Measurements from ENCODE around the gene MT1A.

Gene MT1A

GRCh38 chr16:56637814-56638750 is at the start of gene MT1A:
TSS of gene MT1A (plus strand) at chr16:56638666. CDS start at chr16:56638739, 73 bp downstream.
- Histone ChIP-seq H3K36me3 (ENCODE audit: insufficient read depth, low read length) (no peaks in the 10 kb centered on the region), H3K4me1 (ENCODE audit: insufficient read depth, low read length) (peaks cover 23% of the 10 kb centered on the region), H3K27me3 (ENCODE audit: control insufficient read depth in 1 of 2, insufficient read depth in 2 of 2, low read length in 2 of 2) (peaks cover 57 to 60% of the 10 kb centered on the region in 2 donors), H3K9ac (ENCODE audit: low read length) (no peak within 1 kb of the TSS), H3K9me3 (ENCODE audit: low read length) (no peaks in the 10 kb centered on the region), H3K4me3 (ENCODE audit: low read depth in 1 of 2, low read length in 2 of 2) (peak within 1 kb of the TSS; percentile 52 to 62), H3K27ac (ENCODE audit: low read depth, low read length) (no peak within 1 kb of the TSS)

GRCh38 chr16:56588781-56589140 is 49.7 kb upstream of the MT1A start:
- no peak overlapping the region for H3K4me3 ChIP-seq (ENCODE audit: low read depth in 1 of 2, low read length in 2 of 2)

GRCh38 chr16:56589141-56590039 is 49.1 kb upstream of the MT1A start, which contains the start of gene MT3:
TSS of gene MT3 (plus strand) at chr16:56589528. CDS start at chr16:56589591, 63 bp downstream.
- Histone ChIP-seq H3K27ac (ENCODE audit: low read depth, low read length) (no peak within 1 kb of the TSS), H3K4me1 (ENCODE audit: insufficient read depth, low read length) (no peaks in the 10 kb centered on the region), H3K36me3 (ENCODE audit: insufficient read depth, low read length) (no peaks in the 10 kb centered on the region), H3K27me3 (ENCODE audit: control insufficient read depth in 1 of 2, insufficient read depth in 2 of 2, low read length in 2 of 2) (peaks cover 4 to 39% of the 10 kb centered on the region in 2 donors), H3K4me3 (ENCODE audit: low read depth in 1 of 2, low read length in 2 of 2) (peak within 1 kb of the TSS; percentile 35 to 42), H3K9me3 (ENCODE audit: low read length) (no peaks in the 10 kb centered on the region), H3K9ac (ENCODE audit: low read length) (no peak within 1 kb of the TSS)

More at GRCh38 chr16:56588781-56589140, 49.7 kb upstream of the MT1A start:
- H3K36me3 ChIP-seq (ENCODE audit: insufficient read depth, low read length) = no peaks in the 10 kb centered on the region
- no peaks in the 10 kb centered on the region for H3K4me1 ChIP-seq (ENCODE audit: insufficient read depth, low read length)
- no peaks in the 10 kb centered on the region for H3K9me3 ChIP-seq (ENCODE audit: low read length)
- H3K27ac ChIP-seq (ENCODE audit: low read depth, low read length) = no peak overlapping the region
- no peak overlapping the region for H3K9ac ChIP-seq (ENCODE audit: low read length)
- peaks cover 4 to 39% of the 10 kb centered on the region in 2 donors for H3K27me3 ChIP-seq (ENCODE audit: control insufficient read depth in 1 of 2, insufficient read depth in 2 of 2, low read length in 2 of 2)

- H3K27me3 ChIP-seq (ENCODE audit: control insufficient read depth in 1 of 2, insufficient read depth in 2 of 2, low read length in 2 of 2) = peaks cover 4 to 34% of the 10 kb centered on the region in 2 donors
- no peak overlapping the region for H3K4me3 ChIP-seq (ENCODE audit: low read depth in 1 of 2, low read length in 2 of 2)
- no peaks in the 10 kb centered on the region for H3K4me1 ChIP-seq (ENCODE audit: insufficient read depth, low read length)
- no peaks in the 10 kb centered on the region for H3K9me3 ChIP-seq (ENCODE audit: low read length)
- H3K9ac ChIP-seq (ENCODE audit: low read length) = no peak overlapping the region
- H3K36me3 ChIP-seq (ENCODE audit: insufficient read depth, low read length) = no peaks in the 10 kb centered on the region
- H3K27ac ChIP-seq (ENCODE audit: low read depth, low read length) = no peak overlapping the region
Measured at GRCh38 chr16:56591377-56592060, 46.9 kb upstream of the MT1A start.

GRCh38 chr16:56593573-56594291 is 44.7 kb upstream of the MT1A start:
- H3K36me3 ChIP-seq (ENCODE audit: insufficient read depth, low read length) = no peaks in the 10 kb centered on the region
- H3K27ac ChIP-seq (ENCODE audit: low read depth, low read length) = no peak overlapping the region
- H3K27me3 ChIP-seq (ENCODE audit: control insufficient read depth in 1 of 2, insufficient read depth in 2 of 2, low read length in 2 of 2) = peaks cover 3 to 20% of the 10 kb centered on the region in 2 donors
- no peak overlapping the region for H3K9ac ChIP-seq (ENCODE audit: low read length)
- no peak overlapping the region for H3K4me3 ChIP-seq (ENCODE audit: low read depth in 1 of 2, low read length in 2 of 2)
- H3K9me3 ChIP-seq (ENCODE audit: low read length) = no peaks in the 10 kb centered on the region
- H3K4me1 ChIP-seq (ENCODE audit: insufficient read depth, low read length) = no peaks in the 10 kb centered on the region

GRCh38 chr16:56594292-56594619 is 44.2 kb upstream of the MT1A start:
- H3K27ac ChIP-seq (ENCODE audit: low read depth, low read length) = no peak overlapping the region
- H3K4me3 ChIP-seq (ENCODE audit: low read depth in 1 of 2, low read length in 2 of 2) = no peak overlapping the region
- H3K36me3 ChIP-seq (ENCODE audit: insufficient read depth, low read length) = no peaks in the 10 kb centered on the region
- no peaks in the 10 kb centered on the region for H3K9me3 ChIP-seq (ENCODE audit: low read length)
- H3K27me3 ChIP-seq (ENCODE audit: control insufficient read depth in 1 of 2, insufficient read depth in 2 of 2, low read length in 2 of 2) = peaks cover 0 to 15% of the 10 kb centered on the region in 2 donors
- no peak overlapping the region for H3K9ac ChIP-seq (ENCODE audit: low read length)
- H3K4me1 ChIP-seq (ENCODE audit: insufficient read depth, low read length) = no peaks in the 10 kb centered on the region

GRCh38 chr16:56600398-56600999 is 38.0 kb upstream of the MT1A start:
- Histone ChIP-seq H3K9me3 (ENCODE audit: low read length) (no peaks in the 10 kb centered on the region), H3K4me3 (ENCODE audit: low read depth in 1 of 2, low read length in 2 of 2) (no peak overlapping the region), H3K27me3 (ENCODE audit: control insufficient read depth in 1 of 2, insufficient read depth in 2 of 2, low read length in 2 of 2) (no peaks in the 10 kb centered on the region), H3K36me3 (ENCODE audit: insufficient read depth, low read length) (no peaks in the 10 kb centered on the region), H3K27ac (ENCODE audit: low read depth, low read length) (no peak overlapping the region), H3K9ac (ENCODE audit: low read length) (no peak overlapping the region), H3K4me1 (ENCODE audit: insufficient read depth, low read length) (no peaks in the 10 kb centered on the region)

GRCh38 chr16:56601325-56601724 is 37.1 kb upstream of the MT1A start:
- H3K27ac ChIP-seq (ENCODE audit: low read depth, low read length) = no peak overlapping the region
- no peak overlapping the region for H3K4me3 ChIP-seq (ENCODE audit: low read depth in 1 of 2, low read length in 2 of 2)
- H3K4me1 ChIP-seq (ENCODE audit: insufficient read depth, low read length) = peaks cover 2% of the 10 kb centered on the region
- H3K27me3 ChIP-seq (ENCODE audit: control insufficient read depth in 1 of 2, insufficient read depth in 2 of 2, low read length in 2 of 2) = no peaks in the 10 kb centered on the region
- H3K36me3 ChIP-seq (ENCODE audit: insufficient read depth, low read length) = no peaks in the 10 kb centered on the region
- no peak overlapping the region for H3K9ac ChIP-seq (ENCODE audit: low read length)
- H3K9me3 ChIP-seq (ENCODE audit: low read length) = no peaks in the 10 kb centered on the region

GRCh38 chr16:56603589-56603988 is 34.9 kb upstream of the MT1A start:
- Histone ChIP-seq H3K27ac (ENCODE audit: low read depth, low read length) (no peak overlapping the region), H3K4me3 (ENCODE audit: low read depth in 1 of 2, low read length in 2 of 2) (no peak overlapping the region), H3K27me3 (ENCODE audit: control insufficient read depth in 1 of 2, insufficient read depth in 2 of 2, low read length in 2 of 2) (no peaks in the 10 kb centered on the region), H3K9me3 (ENCODE audit: low read length) (no peaks in the 10 kb centered on the region), H3K36me3 (ENCODE audit: insufficient read depth, low read length) (no peaks in the 10 kb centered on the region), H3K4me1 (ENCODE audit: insufficient read depth, low read length) (peaks cover 21% of the 10 kb centered on the region), H3K9ac (ENCODE audit: low read length) (no peak overlapping the region)

GRCh38 chr16:56604966-56605365 is 33.5 kb upstream of the MT1A start:
- H3K27ac ChIP-seq (ENCODE audit: low read depth, low read length) = no peak overlapping the region
- H3K9me3 ChIP-seq (ENCODE audit: low read length) = no peaks in the 10 kb centered on the region
- no peak overlapping the region for H3K4me3 ChIP-seq (ENCODE audit: low read depth in 1 of 2, low read length in 2 of 2)
- H3K36me3 ChIP-seq (ENCODE audit: insufficient read depth, low read length) = no peaks in the 10 kb centered on the region
- H3K27me3 ChIP-seq (ENCODE audit: control insufficient read depth in 1 of 2, insufficient read depth in 2 of 2, low read length in 2 of 2) = no peaks in the 10 kb centered on the region
- H3K9ac ChIP-seq (ENCODE audit: low read length) = no peak overlapping the region
- peaks cover 28% of the 10 kb centered on the region for H3K4me1 ChIP-seq (ENCODE audit: insufficient read depth, low read length)
